NCI-H1417 treated with DMSO at 0.1 percent for 48 hours (cell line): ENCODE results near the gene ZNF730.
"Not testable (repeated sequence)": the region's sequence is repeated elsewhere in the genome, so short reads cannot be mapped to it uniquely, and the experiment has no call there.

ENCODE experiments used
- DNase-seq: peaks from one replicate; lab custom pipeline; 2025; lab: John Stamatoyannopoulos, UW

ZNF730 gene

GRCh38 chr19:23116802-23117571, at the start of gene ZNF730:
Gene ZNF730 (plus strand): TSS chr19:23117025. CDS start chr19:23117174, 149 bp downstream.
- no peak for DNase-seq

GRCh38 chr19:23070353-23071146, 46.3 kb upstream of the ZNF730 start:
- no peak for DNase-seq

GRCh38 chr19:23071147-23071511, 45.7 kb upstream of the ZNF730 start:
- DNase-seq, result no peak

GRCh38 chr19:23075031-23075733, 41.6 kb upstream of the ZNF730 start:
- DNase-seq, result peak; percentile 52

GRCh38 chr19:23077776-23078175, 39.0 kb upstream of the ZNF730 start:
- not testable (repeated sequence) for DNase-seq

- DNase-seq, result no peak
These were observed 23.0 kb upstream of the ZNF730 start for GRCh38 chr19:23093832-23094231.

GRCh38 chr19:23095418-23095817, 21.4 kb upstream of the ZNF730 start:
- DNase-seq, result no peak

- DNase-seq, result no peak
These were observed 18.5 kb upstream of the ZNF730 start for GRCh38 chr19:23098286-23098685.

- DNase-seq, result no peak
These were observed 17.8 kb upstream of the ZNF730 start for GRCh38 chr19:23098988-23099387.

- DNase-seq, result no peak
These were observed 16.9 kb upstream of the ZNF730 start for GRCh38 chr19:23099966-23100365.

- DNase-seq, result no peak
These were observed 15.6 kb upstream of the ZNF730 start for GRCh38 chr19:23101241-23101640.

- DNase-seq, result no peak
These were observed 1.6 kb downstream of the ZNF730 start for GRCh38 chr19:23118400-23118799.

- DNase-seq, result not testable (repeated sequence)
These were observed 17.4 kb downstream of the ZNF730 start for GRCh38 chr19:23134211-23134610.

- DNase-seq, result no peak
These were observed 29.0 kb downstream of the ZNF730 start for GRCh38 chr19:23145617-23146415.

GRCh38 chr19:23160766-23161165, 43.9 kb downstream of the ZNF730 start:
- DNase-seq, result no peak

GRCh38 chr19:23168286-23168685, 51.5 kb downstream of the ZNF730 start:
- DNase-seq, result not testable (repeated sequence)

- DNase-seq, result no peak
These were observed 66.4 kb downstream of the ZNF730 start for GRCh38 chr19:23183251-23183650.

- no peak for DNase-seq
These were observed 73.5 kb downstream of the ZNF730 start for GRCh38 chr19:23190341-23190740.
